GM12872 (cell line): Measurements from ENCODE around the gene TIAM1.

Experiments
- TF ChIP-seq, protein P1 (sequence below): IDR thresholded peaks from 3 replicates; pipeline ENCODE4 v1.5.1; 2011; ENCODE audit warnings: low read depth, mild to moderate bottlenecking, low read length, moderate library complexity; ENCODE audit not compliant: insufficient read depth

TIAM1 gene

DNA sequence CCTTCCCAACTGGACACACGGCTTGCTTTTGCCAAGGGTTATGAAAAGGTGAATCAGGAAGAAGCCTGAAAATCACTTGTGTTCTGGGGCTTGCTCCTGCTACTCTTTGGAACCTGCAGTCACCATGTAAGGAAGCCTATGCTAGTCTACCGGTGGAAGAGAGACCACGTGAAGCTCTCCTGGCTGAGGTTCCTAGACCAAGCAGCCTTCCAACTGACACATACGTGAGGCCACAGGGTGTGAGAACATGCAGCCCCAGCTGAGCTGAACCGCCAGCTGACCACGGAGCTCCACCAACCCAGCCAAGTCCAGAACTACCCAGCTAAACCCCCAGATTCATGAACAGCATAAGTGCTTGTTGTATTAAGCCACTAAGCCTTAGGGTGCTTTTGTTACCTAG, 233.0 kb downstream of the TIAM1 start:
- TF ChIP-seq, protein P1, sequence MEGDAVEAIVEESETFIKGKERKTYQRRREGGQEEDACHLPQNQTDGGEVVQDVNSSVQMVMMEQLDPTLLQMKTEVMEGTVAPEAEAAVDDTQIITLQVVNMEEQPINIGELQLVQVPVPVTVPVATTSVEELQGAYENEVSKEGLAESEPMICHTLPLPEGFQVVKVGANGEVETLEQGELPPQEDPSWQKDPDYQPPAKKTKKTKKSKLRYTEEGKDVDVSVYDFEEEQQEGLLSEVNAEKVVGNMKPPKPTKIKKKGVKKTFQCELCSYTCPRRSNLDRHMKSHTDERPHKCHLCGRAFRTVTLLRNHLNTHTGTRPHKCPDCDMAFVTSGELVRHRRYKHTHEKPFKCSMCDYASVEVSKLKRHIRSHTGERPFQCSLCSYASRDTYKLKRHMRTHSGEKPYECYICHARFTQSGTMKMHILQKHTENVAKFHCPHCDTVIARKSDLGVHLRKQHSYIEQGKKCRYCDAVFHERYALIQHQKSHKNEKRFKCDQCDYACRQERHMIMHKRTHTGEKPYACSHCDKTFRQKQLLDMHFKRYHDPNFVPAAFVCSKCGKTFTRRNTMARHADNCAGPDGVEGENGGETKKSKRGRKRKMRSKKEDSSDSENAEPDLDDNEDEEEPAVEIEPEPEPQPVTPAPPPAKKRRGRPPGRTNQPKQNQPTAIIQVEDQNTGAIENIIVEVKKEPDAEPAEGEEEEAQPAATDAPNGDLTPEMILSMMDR, result no peak

DNA sequence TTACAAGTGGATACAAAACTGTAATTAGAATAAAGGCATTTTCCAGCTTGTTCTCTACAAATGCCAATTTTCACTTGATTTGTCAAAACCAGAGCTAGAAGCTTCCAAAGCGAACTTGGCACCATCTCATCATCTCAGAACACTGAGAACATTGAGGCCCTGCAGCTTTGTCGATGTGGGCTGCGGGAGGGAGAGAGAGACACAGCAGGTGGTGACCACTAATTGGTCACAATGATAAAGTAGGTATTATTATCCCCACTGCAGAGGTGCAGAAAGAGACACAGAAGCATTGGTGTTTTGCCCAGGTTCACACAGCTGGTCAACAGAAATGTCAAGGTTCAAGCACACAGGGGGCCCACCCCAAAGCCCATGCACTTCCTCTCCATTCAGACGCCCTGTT, 233.6 kb downstream of the TIAM1 start:
- TF ChIP-seq, protein P1, result no peak

DNA sequence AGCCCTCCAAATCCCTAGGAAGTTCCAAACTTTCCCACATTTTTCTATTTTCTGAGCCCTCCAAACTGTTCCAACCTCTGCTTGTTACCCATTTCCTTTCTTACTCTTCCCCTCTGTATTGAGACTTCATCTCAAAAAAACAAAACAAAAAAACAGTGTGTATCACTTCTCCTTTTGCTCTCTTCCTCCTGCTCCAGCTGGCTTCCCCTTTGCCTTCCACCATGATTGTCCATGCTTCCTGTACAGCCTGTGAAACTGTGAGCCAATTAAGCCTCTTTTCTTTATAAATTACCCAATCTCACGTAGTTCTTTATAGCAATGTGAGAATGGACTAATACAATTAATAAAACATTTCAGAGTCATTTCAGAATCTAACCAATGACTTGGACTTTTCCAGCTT, 236.2 kb downstream of the TIAM1 start:
- TF ChIP-seq, protein P1, result no peak

DNA sequence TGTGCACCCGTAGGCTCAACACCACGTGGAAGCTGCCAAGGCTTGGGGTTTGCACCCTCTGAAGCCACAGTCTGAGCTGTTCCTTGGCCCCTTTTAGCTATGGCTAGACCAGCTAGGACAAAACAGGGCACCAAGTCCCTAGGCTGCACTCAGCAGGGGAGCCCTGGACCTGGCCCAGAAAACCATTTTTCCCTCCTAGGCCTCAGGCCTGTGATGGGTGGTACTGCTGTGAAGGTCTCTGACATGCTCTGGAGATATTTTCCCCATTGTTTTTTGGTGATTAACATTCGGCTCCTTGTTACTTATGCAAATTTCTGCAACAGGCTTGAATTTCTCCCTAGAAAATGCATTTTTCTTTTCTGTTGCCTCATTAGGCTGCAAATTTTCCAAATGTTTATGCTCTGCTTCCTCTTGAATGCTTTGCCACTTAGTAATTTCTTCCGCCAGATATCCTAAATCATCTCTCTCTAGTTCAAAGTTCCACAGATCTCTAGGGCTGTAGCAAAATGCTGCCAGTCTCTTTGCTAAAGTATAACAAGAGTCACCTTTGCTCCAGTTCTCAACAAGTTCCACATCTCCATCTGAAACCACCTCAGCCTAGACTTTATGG, 236.8 kb downstream of the TIAM1 start:
- TF ChIP-seq, protein P1, result no peak

DNA sequence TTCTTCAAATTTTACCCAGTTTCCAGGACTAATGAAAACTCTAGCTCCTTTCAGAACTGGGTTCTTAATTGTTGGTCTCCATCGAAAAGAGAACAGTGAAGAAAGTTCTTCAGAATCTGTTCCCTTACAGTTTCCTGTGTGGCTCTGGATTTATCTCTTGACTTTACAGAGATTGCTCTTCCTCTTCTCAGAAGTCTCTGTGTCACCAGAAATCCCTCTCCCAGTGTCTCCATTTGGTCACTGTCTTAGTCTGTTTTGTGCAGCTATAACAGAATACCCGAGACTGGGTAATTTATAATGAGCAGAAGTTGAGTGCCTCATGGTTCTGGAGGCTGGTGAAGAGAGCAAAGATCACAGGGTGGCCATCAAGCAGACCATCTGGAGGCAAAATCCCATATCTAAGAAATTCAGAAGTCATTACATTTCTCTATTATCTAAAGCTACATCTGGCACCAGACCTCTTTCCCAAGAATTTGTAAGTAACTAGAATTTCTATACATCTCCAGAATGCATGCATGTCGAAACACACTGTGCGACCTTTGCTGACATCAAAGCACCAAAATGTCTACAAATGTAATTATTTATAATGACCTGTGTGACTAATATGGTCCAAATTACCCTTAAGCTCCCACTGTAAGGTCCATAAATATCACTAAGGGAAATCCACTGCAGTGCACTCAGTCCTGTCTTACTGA, 240.3 kb downstream of the TIAM1 start:
- TF ChIP-seq, protein P1, result no peak

DNA sequence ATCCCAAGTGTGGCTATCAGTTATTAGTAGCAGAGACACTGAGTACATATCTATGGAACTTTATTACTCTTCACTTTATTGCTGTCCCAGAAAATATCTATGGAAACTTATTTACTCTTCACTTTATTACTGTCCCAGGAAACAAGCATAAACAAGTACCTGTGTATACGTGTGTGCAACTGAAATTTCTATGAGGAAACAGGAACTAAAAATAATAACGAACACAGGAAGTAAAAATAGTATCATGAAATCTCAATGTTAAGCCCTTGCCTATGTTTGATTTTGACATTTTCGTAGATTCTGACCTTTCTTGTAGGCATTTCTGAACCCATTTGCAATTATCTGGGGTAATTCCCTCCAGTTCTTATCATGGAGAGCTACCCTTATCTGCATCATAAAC, 240.9 kb downstream of the TIAM1 start:
- TF ChIP-seq, protein P1, result no peak

DNA sequence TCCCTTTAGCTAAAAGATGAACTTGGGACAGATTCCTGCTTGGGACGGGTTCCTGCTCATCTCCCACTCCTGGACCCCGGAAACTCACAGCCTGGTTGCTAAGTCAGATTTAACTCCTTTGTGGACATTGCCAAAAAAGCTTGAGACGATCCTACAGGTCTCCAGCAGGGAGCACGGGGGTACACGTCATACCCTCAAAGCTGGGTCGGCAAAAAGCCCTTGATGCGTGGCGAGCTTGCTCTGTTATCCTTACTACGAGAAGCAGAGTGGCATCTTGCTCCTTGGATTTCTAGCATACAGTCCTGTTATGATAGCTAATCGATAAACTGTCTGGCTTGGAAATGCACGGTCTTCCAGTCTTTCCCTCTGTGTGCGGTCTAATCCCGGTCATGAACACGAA, 244.9 kb downstream of the TIAM1 start:
- TF ChIP-seq, protein P1, result no peak
